ENCODE measurements around the gene MOB2. TPM values are rescaled to one million over a fixed set of nuclear protein-coding genes. Genes with fewer than 3 reads are reported as not detected.

The MOB2 gene
- total and polyA plus RNA-seq, 9 donors, result 28.5 to 50.1 (median 32.0) TPM

DNA sequence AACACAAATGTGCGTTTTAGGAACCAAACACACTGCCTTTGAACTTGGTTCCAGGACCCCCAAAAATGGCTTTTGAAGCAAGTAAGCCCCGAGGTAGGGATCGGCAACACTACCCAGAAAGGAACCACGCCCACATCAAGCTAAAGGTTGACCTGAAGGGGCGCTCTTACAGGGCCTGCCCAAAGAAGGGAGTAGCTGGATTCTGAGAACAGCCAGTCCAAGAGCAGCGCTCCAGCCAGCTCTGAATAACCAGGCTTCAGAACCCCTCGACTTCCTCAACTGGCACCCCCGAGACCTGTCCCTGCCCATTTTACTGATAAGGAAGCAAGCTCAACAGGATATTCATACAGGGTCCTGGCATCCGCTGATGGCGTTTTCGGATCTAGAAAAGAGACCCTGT, 18.9 kb upstream of the MOB2 start:
- intact Hi-C loops (cut with DNase I), result no loop called here

DNA sequence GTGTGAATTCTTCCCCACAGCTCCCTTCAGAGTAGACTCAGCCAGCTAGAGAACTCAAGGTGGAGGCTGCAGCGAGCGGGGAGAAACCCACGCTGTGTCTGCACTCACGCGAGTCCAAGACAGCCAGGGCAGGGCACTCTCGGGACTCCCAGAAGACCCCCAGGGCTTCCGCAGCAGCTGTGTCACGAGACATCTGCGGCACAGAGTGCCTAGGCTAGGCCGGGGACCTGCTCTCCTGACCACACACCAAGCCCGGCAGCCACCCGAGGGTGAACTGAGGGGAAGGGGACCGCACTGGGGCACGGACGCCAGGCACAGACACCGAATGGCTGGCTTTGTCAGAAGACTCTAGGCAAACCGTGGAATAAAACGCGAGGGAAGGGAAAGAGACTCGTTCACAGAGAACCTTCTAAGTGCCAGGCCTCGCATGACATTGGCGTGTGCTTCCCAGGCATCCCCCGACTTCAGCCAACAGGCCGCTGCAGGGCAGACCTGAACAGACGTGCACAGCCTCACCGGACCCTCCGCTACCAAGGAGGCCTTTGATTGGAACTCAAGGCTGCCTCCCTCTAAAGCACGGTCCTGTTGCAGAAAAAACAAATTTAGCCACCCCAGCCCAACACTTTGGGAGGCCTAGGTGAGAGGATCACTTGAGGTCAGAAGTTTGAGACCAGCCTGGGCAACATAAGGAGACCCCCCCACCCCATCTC, 18.2 kb upstream of the MOB2 start:
- peak in 1 of 5 donors; percentile 10 for DNase-seq
- Histone ChIP-seq H3K4me3 (no peak overlapping the region), H3K4me1 (ENCODE audit: insufficient read depth) (peaks cover 35% of the 10 kb centered on the region), H3K27me3 (no peaks in the 10 kb centered on the region), H3K36me3 (no peaks in the 10 kb centered on the region), H3K27ac (no peak overlapping the region), H3K9me3 (no peaks in the 10 kb centered on the region)
- intact Hi-C loops (cut with DNase I), result no loop called here
- 90 to 94% (median 92%) methylated on average over 28 of the region's 28 CpGs for WGBS, 3 donors
- no peak for TF ChIP-seq EP300 (IDR thresholded peaks at IDR 0.05)
- no peak for TF ChIP-seq POLR2A (IDR thresholded peaks at IDR 0.05)
- TF ChIP-seq, protein P1, sequence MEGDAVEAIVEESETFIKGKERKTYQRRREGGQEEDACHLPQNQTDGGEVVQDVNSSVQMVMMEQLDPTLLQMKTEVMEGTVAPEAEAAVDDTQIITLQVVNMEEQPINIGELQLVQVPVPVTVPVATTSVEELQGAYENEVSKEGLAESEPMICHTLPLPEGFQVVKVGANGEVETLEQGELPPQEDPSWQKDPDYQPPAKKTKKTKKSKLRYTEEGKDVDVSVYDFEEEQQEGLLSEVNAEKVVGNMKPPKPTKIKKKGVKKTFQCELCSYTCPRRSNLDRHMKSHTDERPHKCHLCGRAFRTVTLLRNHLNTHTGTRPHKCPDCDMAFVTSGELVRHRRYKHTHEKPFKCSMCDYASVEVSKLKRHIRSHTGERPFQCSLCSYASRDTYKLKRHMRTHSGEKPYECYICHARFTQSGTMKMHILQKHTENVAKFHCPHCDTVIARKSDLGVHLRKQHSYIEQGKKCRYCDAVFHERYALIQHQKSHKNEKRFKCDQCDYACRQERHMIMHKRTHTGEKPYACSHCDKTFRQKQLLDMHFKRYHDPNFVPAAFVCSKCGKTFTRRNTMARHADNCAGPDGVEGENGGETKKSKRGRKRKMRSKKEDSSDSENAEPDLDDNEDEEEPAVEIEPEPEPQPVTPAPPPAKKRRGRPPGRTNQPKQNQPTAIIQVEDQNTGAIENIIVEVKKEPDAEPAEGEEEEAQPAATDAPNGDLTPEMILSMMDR (IDR thresholded peaks at IDR 0.05), result no peak

More for the DNA sequence above, 18.9 kb upstream of the MOB2 start:
- no peak for DNase-seq
- H3K4me1 ChIP-seq (ENCODE audit: insufficient read depth), result peaks cover 35% of the 10 kb centered on the region
- H3K27ac ChIP-seq, result no peak overlapping the region
- no peak for TF ChIP-seq EP300 (IDR thresholded peaks at IDR 0.05)
- no peak for TF ChIP-seq POLR2A (IDR thresholded peaks at IDR 0.05)
- TF ChIP-seq, protein P1 (IDR thresholded peaks at IDR 0.05), result no peak
- no peak overlapping the region for H3K4me3 ChIP-seq
- no peaks in the 10 kb centered on the region for H3K27me3 ChIP-seq
- H3K9me3 ChIP-seq, result no peaks in the 10 kb centered on the region
- no peaks in the 10 kb centered on the region for H3K36me3 ChIP-seq
- WGBS, 3 donors, result 86 to 91% (median 86%) methylated on average over 11 of the region's 11 CpGs

- Histone ChIP-seq H3K9me3 (no peaks in the 10 kb centered on the region), H3K27me3 (no peaks in the 10 kb centered on the region), H3K36me3 (no peaks in the 10 kb centered on the region), H3K27ac (no peak overlapping the region), H3K4me1 (ENCODE audit: insufficient read depth) (peaks cover 35% of the 10 kb centered on the region), H3K4me3 (no peak overlapping the region)
- TF ChIP-seq POLR2A (IDR thresholded peaks at IDR 0.05) (no peak), EP300 (IDR thresholded peaks at IDR 0.05) (no peak)
- TF ChIP-seq, protein P1 (IDR thresholded peaks at IDR 0.05), result no peak
- peak in 1 of 5 donors; percentile 9 for DNase-seq
- 62 to 75% (median 70%) methylated on average over 9 of the region's 9 CpGs for WGBS, 3 donors
- intact Hi-C loops (cut with DNase I), result no loop called here
Observed at GRCh38 chr11:1504138-1504537, 17.6 kb upstream of the MOB2 start.

- H3K9me3 ChIP-seq, result no peaks in the 10 kb centered on the region
- H3K4me1 ChIP-seq (ENCODE audit: insufficient read depth), result peaks cover 32% of the 10 kb centered on the region
- H3K36me3 ChIP-seq, result no peaks in the 10 kb centered on the region
- H3K27me3 ChIP-seq, result no peaks in the 10 kb centered on the region
- no peak for TF ChIP-seq EP300 (IDR thresholded peaks at IDR 0.05)
- TF ChIP-seq, protein P1 (IDR thresholded peaks at IDR 0.05), result no peak
- TF ChIP-seq POLR2A (IDR thresholded peaks at IDR 0.05), result no peak
- peak overlapping the region in 1 of 2 donors; percentile 14 for H3K27ac ChIP-seq
- intact Hi-C loops (cut with DNase I), result no loop called here
- WGBS, 3 donors, result 76 to 83% (median 82%) methylated on average over 14 of the region's 14 CpGs
- no peak overlapping the region for H3K4me3 ChIP-seq
- DNase-seq, result peak in 1 of 5 donors; percentile 33
Observed at GRCh38 chr11:1503708-1504104, 17.1 kb upstream of the MOB2 start.

Measured in ovary (tissue), 9 donors.